Mesothelial cell of epicardium (in vitro differentiated cells): ENCODE results near the gene CLMP. TPM values are rescaled to one million over a fixed set of nuclear protein-coding genes. Genes with fewer than 3 reads are reported as not detected.

Experiments used
- DNase-seq, 2 experiments: peaks; one replicate each; pipeline ENCODE4 v3.0.0; 2021; ENCODE audit warnings: low spot score in 2 of 2; ENCODE audit not compliant: unreplicated experiment in 2 of 2
- H3K27ac Mint-ChIP-seq: 2 replicates; pipeline ENCODE4 v1.8.0; 2021; ENCODE audit warnings: mixed read lengths
- H3K27me3 Mint-ChIP-seq: 2 replicates; pipeline ENCODE4 v1.8.0; 2021; ENCODE audit warnings: low read depth, mixed read lengths
- H3K36me3 Mint-ChIP-seq: 2 replicates; pipeline ENCODE4 v1.8.0; 2021; ENCODE audit warnings: mixed read lengths
- H3K4me1 Mint-ChIP-seq: 2 replicates; pipeline ENCODE4 v1.8.0; 2021; ENCODE audit warnings: mixed read lengths
- H3K4me3 Mint-ChIP-seq: 2 replicates; pipeline ENCODE4 v1.8.0; 2021; ENCODE audit warnings: mild to moderate bottlenecking, moderate library complexity, mixed read lengths
- H3K9me3 Mint-ChIP-seq: 2 replicates; pipeline ENCODE4 v1.8.0; 2021; ENCODE audit warnings: mixed read lengths
- total RNA-seq: library from RNA; stranded (reverse); gene quantifications from 3 replicates; pipeline ENCODE4 v1.2.1, GENCODE V29; 2021
- TF ChIP-seq, protein P1 (sequence below): fragments of 200-600 bp; sonication (generic); IDR thresholded peaks from one replicate; pipeline ENCODE4 v1.5.0; 2021; ENCODE audit warnings: antibody characterized with exemption; ENCODE audit not compliant: unreplicated experiment

Gene CLMP
- total RNA-seq, 1 donor from 2014 or later = 18.0 TPM

DNA sequence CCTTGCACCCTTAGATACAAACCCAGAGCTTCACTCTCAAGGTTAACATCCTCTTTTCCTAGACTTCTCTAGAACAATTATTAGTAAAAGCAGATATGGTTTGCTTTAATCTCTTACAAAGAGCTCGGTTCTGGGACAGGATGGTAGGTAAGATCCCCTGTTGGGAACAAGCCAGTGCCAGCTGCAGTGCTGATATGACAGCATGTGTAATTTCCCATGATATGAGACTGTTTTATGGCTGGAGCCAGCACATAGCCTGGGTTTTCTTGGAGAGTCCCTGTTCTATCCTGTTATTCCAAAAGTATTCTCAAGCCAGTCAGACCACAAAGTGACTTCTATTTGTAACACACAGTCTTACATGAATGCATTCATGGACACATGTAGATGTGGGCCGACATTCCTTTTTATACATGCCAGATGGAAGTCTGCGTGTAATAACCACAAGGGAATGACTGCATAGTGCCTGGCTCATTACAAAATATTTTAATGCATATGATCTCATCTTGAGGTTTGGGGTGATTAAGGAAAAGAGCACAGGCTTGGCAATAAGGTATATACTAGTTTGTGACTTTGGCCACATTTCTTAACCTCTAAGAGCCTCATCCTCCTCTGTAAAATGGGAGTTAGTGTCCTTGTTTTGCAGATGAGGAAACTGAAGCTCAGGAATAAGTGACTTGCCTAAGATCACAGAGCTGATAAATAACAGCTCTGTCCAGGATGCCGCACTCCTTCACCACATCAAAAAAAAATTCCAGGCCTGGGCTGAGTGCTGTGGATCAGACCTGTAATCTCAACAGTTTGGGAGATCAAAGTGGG lies 21.8 kb downstream of the CLMP start:
- TF ChIP-seq, protein P1, sequence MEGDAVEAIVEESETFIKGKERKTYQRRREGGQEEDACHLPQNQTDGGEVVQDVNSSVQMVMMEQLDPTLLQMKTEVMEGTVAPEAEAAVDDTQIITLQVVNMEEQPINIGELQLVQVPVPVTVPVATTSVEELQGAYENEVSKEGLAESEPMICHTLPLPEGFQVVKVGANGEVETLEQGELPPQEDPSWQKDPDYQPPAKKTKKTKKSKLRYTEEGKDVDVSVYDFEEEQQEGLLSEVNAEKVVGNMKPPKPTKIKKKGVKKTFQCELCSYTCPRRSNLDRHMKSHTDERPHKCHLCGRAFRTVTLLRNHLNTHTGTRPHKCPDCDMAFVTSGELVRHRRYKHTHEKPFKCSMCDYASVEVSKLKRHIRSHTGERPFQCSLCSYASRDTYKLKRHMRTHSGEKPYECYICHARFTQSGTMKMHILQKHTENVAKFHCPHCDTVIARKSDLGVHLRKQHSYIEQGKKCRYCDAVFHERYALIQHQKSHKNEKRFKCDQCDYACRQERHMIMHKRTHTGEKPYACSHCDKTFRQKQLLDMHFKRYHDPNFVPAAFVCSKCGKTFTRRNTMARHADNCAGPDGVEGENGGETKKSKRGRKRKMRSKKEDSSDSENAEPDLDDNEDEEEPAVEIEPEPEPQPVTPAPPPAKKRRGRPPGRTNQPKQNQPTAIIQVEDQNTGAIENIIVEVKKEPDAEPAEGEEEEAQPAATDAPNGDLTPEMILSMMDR = no peak
- Mint-ChIP-seq H3K36me3 (no peaks in the 10 kb centered on the region), H3K27ac (peak overlapping the region; percentile 50), H3K27me3 (peaks cover 4% of the 10 kb centered on the region), H3K4me3 (no peak overlapping the region), H3K4me1 (peaks cover 13% of the 10 kb centered on the region), H3K9me3 (no peaks in the 10 kb centered on the region)
- no peak for DNase-seq

DNA sequence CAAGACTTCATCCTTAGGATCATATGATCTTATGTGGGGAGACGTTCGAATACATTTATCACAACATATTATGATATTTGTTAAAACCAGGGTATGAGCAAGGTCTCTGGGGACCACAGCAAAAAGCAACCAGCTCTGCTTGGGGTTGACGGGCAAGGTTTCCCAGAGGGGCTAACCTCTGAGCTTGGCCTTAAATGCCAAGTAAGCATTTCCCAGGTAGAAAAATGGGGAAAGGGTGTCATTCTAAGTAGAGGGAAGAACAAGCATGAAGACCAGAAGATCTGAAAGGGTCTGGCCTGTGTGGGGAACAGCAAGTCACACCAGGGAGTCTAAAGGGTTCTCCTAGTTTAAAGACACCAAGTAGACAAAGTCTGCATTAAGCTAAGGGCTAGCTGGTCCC lies 24.1 kb downstream of the CLMP start:
- H3K4me3 Mint-ChIP-seq = no peak overlapping the region
- H3K9me3 Mint-ChIP-seq = no peaks in the 10 kb centered on the region
- peaks cover 4% of the 10 kb centered on the region for H3K27me3 Mint-ChIP-seq
- no peak overlapping the region for H3K27ac Mint-ChIP-seq
- TF ChIP-seq, protein P1 = no peak
- no peak for DNase-seq
- no peaks in the 10 kb centered on the region for H3K36me3 Mint-ChIP-seq
- peaks cover 16% of the 10 kb centered on the region for H3K4me1 Mint-ChIP-seq

DNA sequence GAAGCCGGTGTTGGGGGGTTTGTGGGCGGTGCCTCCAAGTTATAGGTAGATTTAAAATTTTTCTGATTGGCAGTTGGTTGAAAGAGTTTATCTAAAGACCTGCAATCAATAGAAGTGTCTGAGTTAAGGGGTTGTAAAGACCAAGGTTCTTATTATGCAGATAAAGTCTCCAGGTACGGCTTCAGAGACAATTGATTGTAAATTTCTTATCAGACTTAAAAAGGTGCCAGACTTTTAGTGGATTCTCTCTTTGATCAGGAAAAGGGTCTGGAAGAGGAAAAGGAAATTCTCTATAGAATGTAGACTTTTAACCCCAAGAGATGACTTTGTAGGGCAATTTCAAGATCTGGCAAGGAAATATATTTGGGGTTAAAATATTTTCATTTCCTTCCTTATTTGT lies 25.2 kb downstream of the CLMP start:
- no peak for DNase-seq
- TF ChIP-seq, protein P1 = no peak
- Mint-ChIP-seq H3K27ac (no peak overlapping the region), H3K27me3 (peaks cover 4% of the 10 kb centered on the region), H3K4me3 (no peak overlapping the region), H3K36me3 (no peaks in the 10 kb centered on the region), H3K4me1 (peaks cover 11% of the 10 kb centered on the region), H3K9me3 (no peaks in the 10 kb centered on the region)

DNA sequence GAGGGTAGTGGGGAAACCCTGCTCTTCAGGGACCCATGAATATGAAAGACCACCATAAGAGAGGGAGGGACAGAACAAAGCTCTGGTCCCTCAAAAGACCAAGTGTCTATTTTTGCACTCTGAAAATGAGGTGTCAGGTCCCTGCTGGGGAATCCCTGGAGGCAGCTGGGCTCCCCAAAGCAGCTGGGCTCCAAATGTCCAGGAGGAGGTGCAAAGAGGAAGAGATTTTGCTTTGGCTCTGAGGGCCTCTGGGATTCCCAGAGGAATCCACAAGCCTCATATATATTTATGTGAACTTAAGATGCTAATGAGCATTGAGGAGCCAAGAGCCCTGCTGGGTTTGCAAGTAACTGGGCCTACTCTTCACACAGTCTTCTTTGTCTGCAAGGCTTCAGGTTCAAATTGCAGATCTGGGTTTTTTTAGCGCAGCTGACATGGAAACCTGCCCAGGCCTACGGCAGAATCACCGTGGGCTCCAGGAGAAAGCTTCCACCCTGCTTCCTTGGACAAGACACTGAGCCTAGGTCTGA lies 26.0 kb downstream of the CLMP start:
- TF ChIP-seq, protein P1 = no peak
- H3K4me1 Mint-ChIP-seq = peaks cover 3% of the 10 kb centered on the region
- no peak overlapping the region for H3K4me3 Mint-ChIP-seq
- DNase-seq = no peak
- peaks cover 4% of the 10 kb centered on the region for H3K27me3 Mint-ChIP-seq
- H3K9me3 Mint-ChIP-seq = no peaks in the 10 kb centered on the region
- no peak overlapping the region for H3K27ac Mint-ChIP-seq
- no peaks in the 10 kb centered on the region for H3K36me3 Mint-ChIP-seq

DNA sequence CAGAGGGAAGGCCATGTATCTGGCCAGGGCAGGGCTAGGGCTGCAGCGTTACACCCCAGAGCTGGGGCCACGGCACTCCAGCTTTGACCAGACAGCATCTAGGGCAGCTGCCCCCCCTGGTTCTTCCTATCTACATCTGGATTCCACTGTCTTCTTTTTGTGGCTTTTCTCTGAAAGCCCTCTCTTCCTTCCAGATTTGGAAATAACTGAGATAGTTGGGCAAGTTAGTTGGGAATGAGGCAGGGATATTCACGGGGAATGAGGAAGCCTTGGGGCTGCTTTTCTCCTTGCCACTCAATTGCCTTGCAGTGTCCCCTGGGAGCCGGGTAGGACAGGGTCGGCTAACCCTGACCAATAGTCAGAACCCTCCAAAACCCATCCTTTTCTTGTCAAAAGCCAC lies 26.8 kb downstream of the CLMP start:
- Mint-ChIP-seq H3K4me1 (peaks cover 3% of the 10 kb centered on the region), H3K4me3 (no peak overlapping the region), H3K27me3 (peaks cover 4% of the 10 kb centered on the region), H3K27ac (no peak overlapping the region), H3K9me3 (no peaks in the 10 kb centered on the region), H3K36me3 (no peaks in the 10 kb centered on the region)
- TF ChIP-seq, protein P1 = no peak
- no peak for DNase-seq
